GM19397 (cell line): ENCODE data around the gene NELFCD.

Source experiments
- ATAC-seq: cut with Tn5 transposase; IDR thresholded peaks from one replicate; pipeline ENCODE4 v1.9.1; 2021; ENCODE audit warnings: mild to moderate bottlenecking, moderate library complexity; ENCODE audit not compliant: unreplicated experiment

Gene NELFCD

GRCh38 chr20:58993332-58994248, 12.5 kb downstream of the NELFCD start:
- no peak for ATAC-seq

GRCh38 chr20:58994390-58995159, 13.5 kb downstream of the NELFCD start:
- ATAC-seq: no peak

GRCh38 chr20:58995461-58996225, 14.6 kb downstream of the NELFCD start:
- no peak for ATAC-seq

- ATAC-seq: no peak
Observed at GRCh38 chr20:58996226-58996611, 15.2 kb downstream of the NELFCD start.

GRCh38 chr20:58997141-58997770, 16.2 kb downstream of the NELFCD start:
- ATAC-seq: no peak

GRCh38 chr20:58998656-58999055, 17.6 kb downstream of the NELFCD start:
- ATAC-seq: no peak

DNA sequence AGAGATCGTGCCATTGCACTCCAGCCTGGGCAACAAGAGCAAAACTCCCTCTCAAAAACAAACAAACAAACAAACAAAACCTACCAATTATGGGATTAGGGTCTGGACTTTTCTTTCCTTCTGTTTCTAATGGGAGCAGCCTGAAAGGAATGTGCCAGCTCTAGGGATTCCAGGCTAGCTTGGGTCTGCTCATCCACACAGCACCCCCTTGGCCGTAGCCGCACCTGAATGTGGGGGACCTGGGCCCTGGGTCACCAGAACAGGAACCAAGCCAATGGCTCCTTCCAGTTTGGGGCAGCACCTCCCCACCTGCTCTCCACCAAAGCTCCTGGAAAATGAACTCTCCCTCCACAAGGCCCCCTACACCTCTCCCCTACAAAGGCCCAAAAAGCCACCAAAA, 19.3 kb downstream of the NELFCD start:
- ATAC-seq: no peak

GRCh38 chr20:59001068-59001448, 20.0 kb downstream of the NELFCD start:
- no peak for ATAC-seq

DNA sequence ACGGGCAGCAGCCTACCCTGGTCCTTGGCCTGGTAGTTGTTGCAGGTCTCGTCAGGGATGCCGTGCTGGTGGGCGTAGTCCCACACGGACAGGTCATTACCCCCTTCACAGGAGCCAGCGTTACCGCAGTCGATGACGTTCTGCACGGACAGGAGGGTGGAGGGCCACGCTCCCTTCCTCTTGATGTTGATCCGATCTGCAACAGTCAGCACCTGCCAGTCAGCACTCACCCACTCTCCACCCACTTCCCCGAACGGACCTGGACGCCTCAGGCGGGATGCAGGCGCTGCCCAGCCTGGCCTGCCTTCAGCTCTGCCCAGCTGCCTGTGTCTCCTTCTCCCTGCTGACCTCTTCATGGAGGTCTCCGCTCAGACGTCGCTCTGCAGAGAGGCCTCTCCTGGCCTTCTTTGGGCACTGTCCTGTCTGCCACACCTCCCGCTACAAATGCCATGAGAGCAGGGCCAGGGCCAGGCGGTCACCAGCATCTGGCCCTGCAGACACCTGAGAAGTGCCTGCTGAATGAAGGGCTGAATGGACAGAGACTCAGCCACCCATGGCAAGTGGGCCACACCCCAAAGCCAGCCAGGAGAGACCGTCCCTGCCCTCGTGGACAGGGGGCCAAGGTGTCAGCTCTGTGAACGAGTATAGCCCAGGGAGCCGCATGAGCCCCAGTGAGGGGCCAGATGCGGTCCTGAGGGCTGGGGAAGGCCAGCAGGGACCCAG, 20.6 kb downstream of the NELFCD start:
- no peak for ATAC-seq

DNA sequence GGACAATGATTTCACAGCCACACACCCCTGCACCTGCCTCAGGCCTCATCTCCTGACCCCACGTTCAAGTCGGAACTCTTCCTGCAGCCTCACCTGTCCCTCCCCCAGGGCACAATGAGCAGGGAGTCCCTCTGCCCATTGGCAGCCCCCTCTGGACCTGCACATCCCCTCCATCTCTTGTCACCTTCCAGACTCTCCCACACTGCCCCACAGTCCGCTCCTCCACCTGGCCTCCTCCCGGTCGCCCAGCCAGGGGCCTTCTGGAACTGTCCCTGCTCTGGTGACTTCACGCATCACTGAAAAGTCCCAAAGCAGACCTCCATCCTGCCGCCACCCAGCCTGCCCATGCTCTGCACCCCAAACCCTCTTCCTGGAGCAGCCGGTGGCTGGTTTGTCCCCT, 21.3 kb downstream of the NELFCD start:
- ATAC-seq: no peak

DNA sequence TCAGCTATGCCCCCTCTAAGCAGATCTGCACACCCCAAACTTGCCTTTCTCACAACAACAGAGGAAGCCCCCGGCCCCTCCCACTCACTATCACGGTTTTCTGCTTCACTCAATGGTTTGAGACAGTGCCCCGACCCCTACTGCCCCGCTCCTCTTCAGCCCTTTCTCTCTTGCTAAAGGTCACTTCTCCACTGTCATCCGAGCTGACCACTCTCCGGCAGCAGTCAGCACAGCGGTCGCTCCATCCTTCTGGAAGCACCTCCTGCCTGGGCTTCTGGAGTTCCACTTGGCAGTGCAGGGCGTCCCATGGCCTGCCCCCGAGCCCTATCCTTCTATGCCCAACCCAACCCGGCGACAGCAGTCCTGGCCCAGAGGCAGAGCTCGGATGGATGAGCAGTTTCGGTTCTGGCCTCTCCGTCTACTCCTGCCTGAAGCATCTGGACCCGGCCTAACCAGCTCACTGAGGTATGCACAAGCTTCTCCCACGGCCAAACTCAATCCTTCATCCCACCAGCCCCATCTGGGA, 21.9 kb downstream of the NELFCD start:
- ATAC-seq: no peak

- no peak for ATAC-seq
Observed at GRCh38 chr20:59003836-59004492, 22.9 kb downstream of the NELFCD start.

- ATAC-seq: no peak
Observed at GRCh38 chr20:59004493-59004762, 23.4 kb downstream of the NELFCD start.

GRCh38 chr20:59004763-59005522, 23.9 kb downstream of the NELFCD start:
- peak; percentile 58 for ATAC-seq

- no peak for ATAC-seq
Observed at GRCh38 chr20:59005523-59006166, 24.6 kb downstream of the NELFCD start.

DNA sequence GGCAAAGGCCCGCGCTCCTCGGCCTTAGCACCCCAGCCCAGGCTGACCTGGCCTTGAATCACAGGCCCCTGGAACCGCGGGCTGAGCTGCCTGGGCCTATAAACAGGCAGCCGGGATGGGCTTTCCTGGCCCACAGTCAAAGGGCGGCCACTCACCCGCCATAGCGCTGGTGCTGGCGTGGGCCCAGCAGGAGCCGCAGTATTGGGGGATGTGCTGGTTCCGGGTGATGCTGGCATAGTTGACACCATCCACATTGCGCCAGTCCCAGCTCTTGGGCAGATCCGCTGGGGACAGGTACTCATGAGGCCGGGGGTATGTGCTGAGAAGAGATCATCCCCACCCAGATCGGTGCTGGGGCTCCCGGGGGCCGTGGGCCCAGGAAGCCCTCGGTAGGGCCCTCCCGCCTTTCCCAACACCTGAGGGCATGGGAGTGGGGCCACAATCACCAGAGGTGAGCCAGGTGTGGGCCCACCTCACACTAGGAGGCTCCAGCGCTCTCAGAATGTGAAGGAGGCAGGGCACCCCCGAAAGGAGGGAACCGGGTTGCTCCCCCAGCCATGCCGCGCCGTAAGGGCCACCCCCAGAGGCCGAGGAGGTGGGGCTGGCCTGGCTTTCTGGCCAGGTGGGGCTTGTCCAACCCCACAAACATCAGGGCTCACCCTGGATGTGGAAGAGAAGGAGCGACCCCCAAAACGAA, 25.3 kb downstream of the NELFCD start:
- ATAC-seq: no peak

GRCh38 chr20:59006864-59007664, 26.0 kb downstream of the NELFCD start, which contains the start of gene CTSZ:
CTSZ (minus strand) TSS chr20:59007254; CDS start chr20:59007128, 126 bp downstream.
- ATAC-seq: peak; percentile 25
